GM19395 (cell line): ENCODE measurements around the gene TLNRD1.

Experiments used
- ATAC-seq: cut with Tn5 transposase; IDR thresholded peaks from one replicate; pipeline ENCODE4 v1.9.1; 2021; ENCODE audit warnings: mild to moderate bottlenecking, moderate library complexity; ENCODE audit not compliant: unreplicated experiment

Gene TLNRD1

DNA sequence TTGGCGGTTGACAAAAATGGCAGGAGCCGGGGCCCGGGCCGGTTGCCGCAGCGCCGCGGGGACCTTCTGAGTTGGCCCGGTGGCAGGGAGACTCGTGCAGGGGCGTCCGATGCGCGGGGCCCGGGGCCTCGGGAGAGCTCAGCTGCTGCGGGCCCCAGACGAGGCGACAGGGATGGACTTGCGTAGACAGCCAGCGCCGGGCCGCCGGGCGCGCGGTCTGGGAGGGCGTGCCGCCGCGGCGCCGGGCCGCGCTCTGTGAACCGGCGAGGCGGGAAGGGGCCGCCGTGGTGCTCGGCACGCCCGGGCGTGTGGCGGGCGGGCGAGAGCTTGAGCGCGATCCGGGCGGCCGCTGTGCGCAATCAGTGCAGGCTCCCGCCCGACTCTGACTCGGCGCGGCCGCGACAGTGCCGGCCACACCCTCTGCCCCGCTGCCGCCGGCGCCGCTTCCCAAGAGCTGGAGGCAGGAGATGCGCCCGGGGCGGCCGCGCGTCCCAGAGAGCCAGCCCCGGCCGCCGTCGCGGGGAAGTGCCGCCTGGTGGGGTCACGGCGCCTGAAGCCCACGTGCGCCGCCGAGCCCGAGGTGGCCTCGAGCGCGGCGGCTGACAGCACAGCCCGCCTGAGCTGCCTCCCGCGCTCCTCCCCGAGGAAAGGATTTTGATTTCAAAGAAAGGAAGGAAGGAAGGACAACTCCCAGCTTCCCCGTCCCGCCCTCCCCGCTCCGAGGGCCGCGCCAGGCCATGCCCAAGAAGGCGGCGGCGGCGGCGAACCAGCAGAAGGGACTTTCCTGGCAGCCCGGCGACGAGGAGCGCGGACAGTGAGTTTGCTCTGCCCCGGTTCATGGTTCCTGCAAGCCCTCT lies 657 bp downstream of the TLNRD1 start:
- peak; percentile 36 for ATAC-seq

DNA sequence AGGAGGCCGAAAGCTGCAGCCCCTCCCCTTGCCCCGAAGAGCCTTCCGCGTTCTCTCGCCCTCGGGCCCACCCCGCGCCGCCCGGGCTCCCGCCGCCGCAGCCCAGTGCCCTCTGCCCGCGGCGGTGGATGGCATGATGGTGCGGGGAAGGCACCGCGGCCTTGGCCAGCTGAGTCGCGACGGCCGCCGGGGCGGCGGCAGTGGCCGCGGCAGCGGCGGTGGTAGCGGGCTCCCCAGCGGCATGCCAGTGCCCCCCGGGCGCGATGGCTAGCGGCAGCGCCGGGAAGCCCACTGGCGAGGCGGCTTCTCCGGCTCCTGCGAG lies 1.2 kb downstream of the TLNRD1 start:
- ATAC-seq, result no peak

DNA sequence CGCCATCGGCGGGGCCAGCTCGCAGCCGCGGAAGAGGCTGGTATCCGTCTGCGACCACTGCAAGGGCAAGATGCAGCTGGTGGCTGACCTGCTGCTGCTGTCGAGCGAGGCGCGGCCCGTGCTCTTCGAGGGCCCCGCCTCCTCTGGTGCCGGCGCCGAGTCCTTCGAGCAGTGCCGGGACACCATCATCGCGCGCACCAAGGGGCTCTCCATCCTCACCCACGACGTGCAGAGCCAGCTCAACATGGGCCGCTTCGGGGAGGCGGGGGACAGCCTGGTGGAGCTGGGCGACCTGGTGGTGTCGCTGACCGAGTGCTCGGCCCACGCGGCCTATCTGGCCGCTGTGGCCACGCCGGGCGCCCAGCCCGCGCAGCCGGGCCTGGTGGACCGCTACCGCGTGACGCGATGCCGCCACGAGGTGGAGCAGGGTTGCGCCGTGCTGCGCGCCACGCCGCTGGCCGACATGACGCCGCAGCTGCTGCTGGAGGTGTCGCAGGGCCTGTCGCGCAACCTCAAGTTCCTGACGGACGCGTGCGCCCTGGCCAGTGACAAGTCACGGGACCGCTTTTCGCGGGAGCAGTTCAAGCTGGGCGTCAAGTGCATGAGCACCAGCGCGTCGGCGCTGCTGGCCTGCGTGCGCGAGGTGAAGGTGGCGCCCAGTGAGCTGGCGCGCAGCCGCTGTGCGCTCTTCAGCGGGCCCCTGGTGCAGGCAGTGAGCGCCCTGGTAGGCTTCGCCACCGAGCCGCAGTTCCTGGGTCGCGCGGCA lies 1.8 kb downstream of the TLNRD1 start:
- no peak for ATAC-seq

DNA sequence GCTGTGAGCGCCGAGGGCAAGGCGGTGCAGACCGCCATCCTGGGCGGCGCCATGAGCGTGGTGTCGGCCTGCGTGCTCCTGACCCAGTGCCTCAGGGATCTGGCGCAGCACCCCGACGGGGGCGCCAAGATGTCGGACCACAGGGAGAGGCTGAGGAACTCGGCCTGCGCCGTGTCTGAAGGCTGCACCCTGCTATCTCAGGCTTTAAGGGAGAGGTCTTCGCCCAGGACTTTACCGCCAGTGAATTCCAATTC lies 2.3 kb downstream of the TLNRD1 start:
- no peak for ATAC-seq

DNA sequence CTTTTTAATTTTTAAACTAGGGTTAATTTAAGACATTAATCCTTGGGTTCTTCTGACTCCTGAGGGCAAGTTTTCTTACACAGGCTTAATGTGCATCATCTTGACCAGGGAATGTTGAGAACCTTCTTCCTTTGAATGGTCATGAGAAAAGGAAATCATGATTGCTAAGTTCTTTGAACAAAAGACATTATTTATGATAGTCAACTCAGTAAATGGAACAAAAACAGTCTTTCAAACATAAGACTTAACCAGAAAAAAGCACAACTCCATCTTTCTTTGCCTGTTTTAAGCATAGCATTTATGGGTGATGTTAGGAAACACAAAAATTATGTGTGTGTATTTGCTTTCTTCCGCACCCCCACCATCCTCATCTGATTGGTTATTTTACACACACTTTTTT lies 5.4 kb downstream of the TLNRD1 start:
- no peak for ATAC-seq

DNA sequence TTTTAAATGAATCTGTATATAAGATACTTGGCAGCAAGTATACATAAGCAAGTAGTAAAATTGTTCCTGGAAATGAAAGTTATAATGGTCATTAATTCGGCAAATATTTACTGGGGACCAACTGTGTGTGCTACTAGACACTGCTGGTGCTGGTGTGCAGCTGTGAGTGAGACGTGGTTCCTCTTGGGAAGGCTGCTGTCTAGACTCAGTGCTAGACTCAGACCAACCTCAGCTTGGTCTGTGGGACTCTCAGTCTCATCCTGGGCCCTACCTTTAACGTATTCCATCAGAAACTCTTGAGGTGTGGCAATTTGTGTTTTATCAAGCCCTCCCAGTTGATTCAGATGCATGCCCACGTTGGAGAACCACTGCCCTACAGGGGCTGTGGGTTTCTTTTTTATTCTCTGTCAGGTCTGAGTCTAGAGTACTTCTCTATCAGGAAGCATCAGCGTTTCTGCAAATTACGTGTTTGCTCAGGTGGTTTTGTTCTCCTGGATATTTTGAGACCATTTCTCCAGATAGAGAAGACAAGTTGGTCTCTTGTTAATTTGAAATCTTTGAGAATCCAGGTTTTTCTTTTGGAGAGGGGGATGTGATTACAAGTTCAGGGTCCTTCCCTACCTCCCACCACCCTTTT lies 6.8 kb downstream of the TLNRD1 start:
- ATAC-seq, result no peak

DNA sequence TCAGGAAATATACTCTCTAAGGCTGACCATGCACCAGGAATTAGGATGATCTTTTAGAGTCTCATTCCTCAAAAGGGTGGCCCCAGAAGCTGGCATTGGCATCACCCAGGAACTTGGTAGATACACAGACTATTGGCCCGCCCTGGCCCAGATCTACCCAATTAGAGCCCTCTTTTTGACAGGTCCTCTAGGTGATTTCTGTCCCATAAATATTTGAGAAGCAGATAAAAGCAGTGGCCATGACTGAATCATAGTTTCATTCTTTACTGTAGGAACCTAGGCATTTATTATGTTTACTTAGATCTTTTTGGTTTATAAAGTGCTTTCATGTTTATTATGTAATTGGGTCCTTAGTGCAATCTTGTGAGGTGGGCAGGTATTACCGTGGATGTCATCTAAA lies 7.6 kb downstream of the TLNRD1 start:
- no peak for ATAC-seq

DNA sequence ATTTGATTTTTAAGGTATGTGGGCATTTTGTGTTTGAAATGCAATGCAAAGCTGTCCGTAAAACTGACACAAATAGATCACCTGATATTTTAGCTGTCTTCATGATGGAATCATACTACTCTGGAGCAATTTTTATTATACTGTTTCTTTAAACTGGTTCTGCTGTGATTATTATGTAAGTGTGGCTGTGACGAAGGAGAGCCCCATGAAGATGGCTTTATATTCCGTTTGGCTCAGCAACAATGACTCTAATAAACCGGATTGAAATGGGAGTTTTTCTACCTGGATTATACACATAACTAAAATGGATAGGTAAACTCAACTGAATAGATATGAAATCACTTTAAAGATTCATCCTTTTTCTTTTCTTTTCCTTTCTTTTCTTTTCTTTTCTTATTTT lies 9.4 kb downstream of the TLNRD1 start:
- no peak for ATAC-seq

DNA sequence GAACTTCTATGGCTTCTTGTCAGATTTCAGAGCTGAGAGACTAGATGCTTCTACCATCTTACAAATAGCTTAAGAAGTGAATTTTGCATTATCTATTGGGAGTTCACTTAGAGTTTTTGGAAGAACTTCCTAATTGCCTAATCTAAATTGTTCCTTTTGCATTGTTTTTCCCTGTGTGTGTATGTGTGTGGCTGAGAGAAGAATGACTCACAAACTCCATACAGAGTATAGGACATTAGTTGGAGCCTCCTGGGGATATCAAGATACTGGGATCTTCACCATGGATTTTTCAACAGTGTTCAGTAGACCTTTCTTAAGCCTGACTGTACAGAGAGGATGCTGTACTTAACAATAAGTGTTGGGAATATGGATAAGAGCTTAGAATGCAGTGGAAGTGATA lies 10.9 kb downstream of the TLNRD1 start:
- no peak for ATAC-seq

DNA sequence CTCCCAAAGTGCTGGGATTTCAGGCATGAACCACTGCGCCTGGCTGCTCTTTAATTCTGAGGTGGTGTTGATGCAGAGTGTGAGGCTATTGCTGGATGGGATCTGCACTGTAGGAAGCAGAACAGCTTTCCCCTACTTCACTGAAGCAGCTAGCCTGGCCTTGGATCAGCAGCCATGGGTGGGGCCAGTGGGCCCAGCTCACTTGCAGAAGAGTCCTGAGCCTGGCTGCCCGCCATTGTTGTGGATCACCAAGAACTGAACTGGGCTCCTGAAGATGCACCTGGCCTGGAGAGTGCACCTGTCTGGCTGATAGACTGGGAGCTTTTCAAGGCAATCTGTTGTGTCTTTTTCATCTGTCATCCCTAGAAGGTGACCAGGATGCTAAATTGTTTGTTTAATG lies 11.9 kb downstream of the TLNRD1 start:
- no peak for ATAC-seq

DNA sequence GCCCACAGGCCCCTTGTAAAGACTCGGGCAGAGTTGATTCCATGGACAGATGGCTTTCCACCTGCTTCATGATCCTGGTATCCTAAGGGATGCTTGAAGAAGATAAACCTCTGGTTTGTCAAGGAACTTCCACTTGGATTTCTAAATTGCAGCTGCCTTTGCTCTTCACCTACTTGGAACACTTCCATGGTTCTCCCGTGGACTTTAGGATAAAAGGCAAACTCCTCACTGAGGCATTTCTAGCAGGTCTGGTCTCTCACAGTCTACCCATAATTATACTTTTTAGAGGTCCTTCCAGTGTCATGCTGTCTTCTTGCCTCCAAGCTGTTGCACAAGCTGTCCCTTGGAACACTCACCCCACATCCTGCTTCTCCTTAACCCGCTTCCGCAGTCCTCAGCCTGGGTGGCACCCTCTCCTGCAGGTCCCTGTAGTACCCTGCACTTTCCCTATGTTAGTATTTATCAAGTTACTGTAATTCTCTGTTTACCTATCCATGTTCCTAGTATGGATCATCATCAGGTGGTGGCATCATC lies 12.7 kb downstream of the TLNRD1 start:
- no peak for ATAC-seq

DNA sequence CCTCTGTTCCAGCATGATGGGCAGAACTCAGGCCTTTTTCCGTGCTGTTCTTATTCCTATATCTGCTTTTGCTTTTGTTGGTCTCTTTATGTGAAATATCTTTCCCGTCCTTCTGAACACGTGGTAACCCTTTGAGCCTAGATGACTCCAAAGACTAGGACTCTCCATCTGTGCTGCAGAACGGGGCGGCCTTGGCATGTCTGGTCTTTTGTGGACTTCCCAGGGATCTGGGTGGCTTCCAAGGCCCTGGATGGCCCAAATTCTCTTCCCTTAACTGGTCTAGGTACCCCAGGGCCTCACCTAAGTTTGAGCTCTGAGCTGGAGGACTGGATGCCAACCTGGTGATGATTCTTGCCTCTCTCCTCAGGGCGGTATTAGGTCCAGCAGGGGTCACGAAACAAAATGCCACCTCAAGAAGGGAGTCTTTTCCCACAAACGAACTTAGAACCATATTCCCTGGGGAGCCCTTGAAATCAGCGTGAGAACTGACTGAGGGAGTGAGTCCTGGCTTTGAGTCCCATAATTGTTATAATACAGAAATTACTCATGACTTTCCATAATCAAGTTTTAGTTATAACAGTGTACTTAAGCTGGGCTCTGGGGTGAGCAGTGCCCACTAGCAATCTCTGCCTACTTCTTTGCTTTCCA lies 13.8 kb downstream of the TLNRD1 start:
- ATAC-seq, result no peak

DNA sequence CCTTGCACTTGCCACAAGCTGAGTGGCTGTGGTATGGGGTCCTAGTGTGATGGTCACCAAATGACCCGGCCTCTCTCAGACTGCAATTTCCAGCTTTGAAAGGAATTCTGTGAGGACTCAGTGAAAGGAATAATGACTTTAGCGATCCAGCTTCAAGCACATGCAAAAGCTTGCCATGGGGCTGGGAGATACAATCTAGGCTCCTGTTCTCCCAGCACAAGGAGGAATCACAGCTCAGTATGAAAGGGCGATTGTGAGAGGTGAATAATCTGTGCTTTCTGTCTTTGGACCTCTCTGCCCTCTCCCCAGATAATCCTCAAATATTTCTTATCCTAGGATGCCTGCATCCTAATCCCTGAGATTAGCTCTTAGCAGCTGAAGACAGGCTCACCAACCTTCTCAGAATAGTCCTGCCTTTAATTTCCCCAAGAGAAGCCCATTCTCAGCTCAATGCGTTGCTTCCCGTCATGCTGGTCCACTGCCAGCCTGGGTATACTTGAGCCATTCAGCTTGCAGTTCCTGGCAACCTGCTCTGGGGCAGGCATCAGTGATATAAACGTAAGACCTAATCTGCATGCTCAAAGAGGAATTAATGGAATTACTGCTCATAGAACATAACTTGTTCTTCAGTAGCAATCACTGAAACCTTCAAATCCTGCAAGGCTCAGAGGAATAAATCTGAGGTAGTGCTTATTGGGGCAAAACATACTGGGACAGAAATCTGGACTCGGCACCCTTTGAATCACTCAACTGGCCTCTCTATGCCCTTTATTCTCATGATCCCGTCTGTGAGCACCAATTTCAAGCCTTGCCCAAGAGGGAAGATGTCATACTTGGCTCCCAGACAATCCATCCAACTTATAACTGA lies 15.1 kb downstream of the TLNRD1 start:
- no peak for ATAC-seq

DNA sequence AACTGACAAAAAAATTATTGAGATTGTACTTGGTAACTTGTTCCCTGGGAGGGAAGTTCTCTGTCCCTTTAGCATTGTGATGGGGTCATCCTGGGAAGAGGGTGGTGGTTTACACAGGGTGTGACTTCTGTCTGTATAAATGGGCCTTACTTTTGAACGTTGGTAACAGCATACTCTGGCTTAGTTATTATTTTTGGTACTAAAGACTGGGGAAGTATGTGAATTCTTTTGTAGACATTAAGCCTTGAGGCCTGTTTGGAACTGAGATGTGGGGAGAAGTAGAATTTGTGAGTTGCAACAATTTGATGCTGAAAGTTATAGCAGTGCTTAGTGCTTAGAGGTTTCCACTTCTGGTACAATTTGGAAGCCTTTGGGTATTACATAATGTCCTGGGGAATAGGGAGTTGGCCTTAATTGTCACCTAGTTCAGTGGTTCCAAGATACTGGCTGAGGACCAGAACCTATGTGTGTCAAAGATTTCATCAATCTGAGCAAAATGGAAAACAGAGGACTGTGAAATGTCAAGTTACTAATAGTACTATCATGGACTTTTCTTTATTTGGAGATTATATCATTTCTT lies 15.9 kb downstream of the TLNRD1 start:
- no peak for ATAC-seq

DNA sequence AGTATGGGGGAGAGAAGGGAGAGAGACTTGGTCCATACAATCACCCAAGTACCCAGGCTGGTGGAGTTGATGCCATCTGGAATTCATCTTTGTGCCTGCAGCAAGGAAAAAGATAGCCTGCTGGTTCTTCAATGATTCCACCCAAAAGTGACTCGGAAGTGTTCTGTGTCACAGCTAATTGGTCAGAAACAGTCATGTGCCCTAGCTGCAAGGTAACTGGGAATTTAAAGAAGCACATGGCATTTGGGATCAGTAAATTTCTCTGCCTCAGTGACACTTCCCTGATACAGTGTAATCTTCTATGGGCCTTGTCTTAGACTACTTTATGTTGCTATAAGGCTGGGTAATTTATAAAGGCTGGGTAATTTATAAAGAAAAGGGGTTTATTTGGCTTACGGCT lies 17.5 kb downstream of the TLNRD1 start:
- no peak for ATAC-seq

DNA sequence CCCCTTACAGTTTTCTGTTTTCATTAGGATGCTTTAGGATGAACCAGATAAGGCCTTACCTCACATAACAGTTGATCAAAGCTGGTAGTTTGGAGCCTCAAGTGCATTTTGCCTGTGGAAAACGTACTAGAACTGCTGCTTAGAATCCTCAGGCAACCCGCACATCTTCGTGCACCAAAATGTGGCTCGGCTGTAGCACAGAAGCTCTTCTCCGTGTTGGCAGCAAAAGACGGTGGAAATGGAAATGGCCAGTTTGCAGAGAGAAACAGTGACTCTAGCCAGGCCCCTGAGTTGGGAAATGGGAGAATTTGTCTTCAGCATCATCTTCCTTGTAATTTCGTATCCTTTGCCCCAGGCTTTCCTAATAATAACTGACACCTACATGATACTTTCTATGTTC lies 20.6 kb downstream of the TLNRD1 start:
- ATAC-seq, result no peak

DNA sequence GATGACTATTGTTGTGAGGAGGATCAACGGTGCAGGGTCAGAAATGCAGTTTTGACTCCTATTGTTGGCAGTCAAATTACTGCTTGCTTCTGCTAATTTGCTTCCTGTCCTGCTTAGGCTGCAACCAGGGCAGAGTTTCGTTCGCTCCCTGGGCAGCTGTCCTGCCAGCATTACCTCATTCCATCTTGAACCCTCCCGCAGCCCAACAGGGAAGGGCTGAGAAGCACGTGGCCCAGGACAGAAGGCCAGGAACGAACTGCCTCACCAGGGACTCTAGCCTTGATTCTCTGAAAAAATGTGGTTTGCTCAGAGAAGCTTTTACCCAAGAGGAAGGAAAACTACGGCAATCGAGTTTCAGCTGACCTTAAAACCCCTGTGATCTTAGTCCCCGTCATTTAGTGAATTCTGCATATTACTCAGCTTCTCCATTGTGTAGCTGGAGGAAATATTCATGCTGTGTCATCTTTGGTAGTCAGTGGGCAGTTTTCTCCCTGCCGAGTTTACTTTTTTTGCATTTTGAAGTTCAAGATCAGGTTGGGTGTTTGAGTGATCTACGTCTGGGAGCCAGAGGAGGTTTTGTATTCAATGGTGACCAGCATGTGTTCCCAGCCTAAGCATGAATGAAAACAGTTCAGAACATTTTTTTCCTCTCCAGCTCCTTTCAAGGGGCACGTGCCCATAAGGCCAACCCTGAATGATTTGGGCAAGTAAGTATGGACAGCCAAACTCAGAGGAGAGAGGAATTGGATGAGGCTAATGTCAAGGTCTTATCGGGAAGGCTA lies 23.0 kb downstream of the TLNRD1 start:
- peak; percentile 95 for ATAC-seq

DNA sequence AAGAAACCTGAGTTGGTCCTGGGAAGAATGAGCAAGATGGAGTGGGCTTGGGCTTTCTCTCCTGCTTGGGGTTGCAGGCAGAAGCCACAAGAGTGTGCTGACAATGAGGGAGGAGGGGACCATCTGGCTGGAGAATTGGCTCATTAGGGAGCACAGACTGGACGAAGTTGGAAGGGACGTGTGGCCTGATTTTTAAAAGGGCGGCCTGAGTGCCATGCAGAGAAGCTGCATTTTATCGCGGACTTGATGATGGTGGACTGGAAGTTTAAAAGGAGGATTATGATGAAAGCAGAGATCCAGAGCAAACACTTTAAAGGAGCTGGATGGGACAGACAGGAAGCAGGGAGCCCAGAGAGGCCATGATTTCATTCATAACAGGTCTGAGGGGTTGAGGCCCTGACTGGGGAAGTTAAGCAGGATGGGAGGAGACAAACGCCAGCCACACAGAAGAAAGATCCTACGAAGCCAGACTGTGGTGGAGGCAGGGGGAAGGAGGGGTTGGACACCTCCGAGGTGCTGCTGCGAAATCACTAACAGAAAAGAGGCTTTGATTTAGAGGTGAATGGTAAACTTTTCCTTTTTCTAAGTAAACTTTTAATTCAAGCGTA lies 23.6 kb downstream of the TLNRD1 start:
- ATAC-seq, result no peak

DNA sequence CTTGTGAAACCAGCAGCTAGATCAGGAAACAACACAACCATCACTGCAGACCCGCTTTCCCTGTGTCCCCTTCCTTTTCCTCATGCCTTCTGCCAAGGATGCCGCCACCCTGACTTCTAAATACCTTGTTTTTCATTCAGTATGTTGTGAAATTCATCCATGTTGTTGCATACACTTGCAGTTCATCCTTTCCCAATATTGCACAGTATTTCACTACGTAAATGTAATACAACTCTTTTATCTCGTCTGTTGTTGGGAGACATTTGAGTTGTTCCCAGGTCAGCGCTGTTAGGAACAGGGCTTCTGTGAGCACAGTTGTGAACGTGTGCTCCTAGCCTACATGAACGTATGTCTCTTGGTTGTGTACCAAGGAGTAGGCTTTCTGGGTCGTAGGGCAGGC lies 24.2 kb downstream of the TLNRD1 start:
- no peak for ATAC-seq
